K562 treated with DMSO at 1 percent for 12 hours (cell line): ENCODE measurements around the gene ARGLU1. TPM values are rescaled to one million over a fixed set of nuclear protein-coding genes. Genes with fewer than 3 reads are reported as not detected.

ENCODE experiments used
- total RNA-seq: library from RNA; unstranded; fragments of 300-600 nt; gene quantifications from 2 replicates; pipeline ENCODE4 v1.2.3, GENCODE V29; 2022; ENCODE audit not compliant: insufficient read depth

The ARGLU1 gene
- total RNA-seq = 15.4 and 87.0 TPM in 2 replicates

GRCh38 chr13:106567474-106568298 lies at the start of gene ARGLU1:
Gene ARGLU1 (minus strand): TSS chr13:106568137. CDS start chr13:106567919, 218 bp downstream.

DNA sequence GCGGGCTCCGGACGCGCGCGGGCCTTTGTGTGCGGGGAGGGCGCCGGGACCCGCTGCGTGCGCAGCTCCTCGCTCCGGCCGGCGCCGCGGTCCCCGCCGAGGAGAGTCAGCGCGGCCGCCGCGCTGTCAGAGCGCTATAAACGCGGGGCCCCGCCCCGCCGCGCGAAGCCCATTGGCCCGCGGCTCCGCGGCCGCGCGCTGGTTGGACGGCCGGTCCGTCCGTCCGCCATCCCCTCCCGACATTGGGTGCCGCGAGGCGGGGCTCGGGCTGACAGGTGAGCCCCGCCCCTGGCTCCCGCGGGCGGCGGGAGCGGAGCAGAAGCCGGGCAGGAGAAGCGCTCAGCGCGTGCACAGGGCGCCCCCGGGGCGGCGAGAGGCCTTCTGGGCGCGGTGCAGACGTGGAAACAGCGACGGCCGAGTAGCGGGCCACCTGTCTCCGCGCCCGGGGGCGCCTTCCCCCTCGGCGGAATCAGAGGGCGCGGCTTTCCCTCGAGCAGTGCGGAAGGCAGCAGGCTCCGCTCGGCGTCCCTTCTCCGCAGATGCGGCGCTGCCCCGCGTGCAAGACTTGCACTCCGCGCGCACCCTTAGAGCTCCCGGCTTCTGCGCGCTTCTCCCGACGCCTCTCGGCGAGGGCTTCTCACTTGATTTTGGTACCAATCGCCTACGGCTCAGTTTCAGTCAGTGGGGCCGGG lies 32.2 kb downstream of the ARGLU1 start, which contains the start of gene EFNB2:
TSS of gene EFNB2 (minus strand) at position 111 of the 692 bp plus-strand sequence. CDS start 698 bp downstream, outside the sequence.

Other genes starting within 250 kb of the ARGLU1 start
- 0.26 and 0.74 TPM in 2 replicates for gene EFNB2, start 32.5 kb downstream of the ARGLU1 start, total RNA-seq